ENCODE results near the gene CPO.

CPO gene
- total RNA-seq: 0 to 0.35 (median 0.17) reads per million in 3 donors

- Histone ChIP-seq H3K27ac (ENCODE audit: insufficient read depth, low read length, poor library complexity, severe bottlenecking) (no peak within 1 kb of the TSS), H3K9me3 (ENCODE audit: control insufficient read depth, low read length) (no peaks in the 10 kb centered on the region), H3K27me3 (replicated peaks; ENCODE audit: control insufficient read depth, insufficient read depth, low read length, poor library complexity, severe bottlenecking) (no peaks in the 10 kb centered on the region), H3K36me3 (ENCODE audit: control insufficient read depth, insufficient read depth, low read length) (no peaks in the 10 kb centered on the region), H3K4me3 (ENCODE audit: insufficient read depth, low read depth, low read length, poor library complexity, severe bottlenecking) (no peak within 1 kb of the TSS), H3K4me1 (ENCODE audit: control insufficient read depth, insufficient read depth, low read length, poor library complexity, severe bottlenecking) (no peaks in the 10 kb centered on the region)
- no peak for DNase-seq
These were observed at the start of gene CPO for GRCh38 chr2:206939340-206939739. Gene CPO, plus strand, starts transcription at chr2:206939518. Its CDS starts 82 bp downstream, at chr2:206939600.

- Histone ChIP-seq H3K4me3 (ENCODE audit: insufficient read depth, low read depth, low read length, poor library complexity, severe bottlenecking) (no peak overlapping the region), H3K4me1 (ENCODE audit: control insufficient read depth, insufficient read depth, low read length, poor library complexity, severe bottlenecking) (no peaks in the 10 kb centered on the region), H3K27me3 (replicated peaks; ENCODE audit: control insufficient read depth, insufficient read depth, low read length, poor library complexity, severe bottlenecking) (no peaks in the 10 kb centered on the region), H3K9me3 (ENCODE audit: control insufficient read depth, low read length) (no peaks in the 10 kb centered on the region), H3K36me3 (ENCODE audit: control insufficient read depth, insufficient read depth, low read length) (no peaks in the 10 kb centered on the region), H3K27ac (ENCODE audit: insufficient read depth, low read length, poor library complexity, severe bottlenecking) (no peak overlapping the region)
- no peak for DNase-seq
These were observed 49.1 kb upstream of the CPO start for GRCh38 chr2:206890179-206890578.

- Histone ChIP-seq H3K4me3 (ENCODE audit: insufficient read depth, low read depth, low read length, poor library complexity, severe bottlenecking) (no peak overlapping the region), H3K27me3 (replicated peaks; ENCODE audit: control insufficient read depth, insufficient read depth, low read length, poor library complexity, severe bottlenecking) (no peaks in the 10 kb centered on the region), H3K27ac (ENCODE audit: insufficient read depth, low read length, poor library complexity, severe bottlenecking) (no peak overlapping the region), H3K4me1 (ENCODE audit: control insufficient read depth, insufficient read depth, low read length, poor library complexity, severe bottlenecking) (no peaks in the 10 kb centered on the region), H3K36me3 (ENCODE audit: control insufficient read depth, insufficient read depth, low read length) (no peaks in the 10 kb centered on the region), H3K9me3 (ENCODE audit: control insufficient read depth, low read length) (no peaks in the 10 kb centered on the region)
- DNase-seq: no peak
These were observed 48.4 kb upstream of the CPO start for GRCh38 chr2:206890926-206891325.

- no peaks in the 10 kb centered on the region for H3K9me3 ChIP-seq (ENCODE audit: control insufficient read depth, low read length)
- no peaks in the 10 kb centered on the region for H3K27me3 ChIP-seq (replicated peaks; ENCODE audit: control insufficient read depth, insufficient read depth, low read length, poor library complexity, severe bottlenecking)
- H3K36me3 ChIP-seq (ENCODE audit: control insufficient read depth, insufficient read depth, low read length): no peaks in the 10 kb centered on the region
- H3K4me1 ChIP-seq (ENCODE audit: control insufficient read depth, insufficient read depth, low read length, poor library complexity, severe bottlenecking): no peaks in the 10 kb centered on the region
- no peak for DNase-seq
- H3K4me3 ChIP-seq (ENCODE audit: insufficient read depth, low read depth, low read length, poor library complexity, severe bottlenecking): no peak overlapping the region
- no peak overlapping the region for H3K27ac ChIP-seq (ENCODE audit: insufficient read depth, low read length, poor library complexity, severe bottlenecking)
These were observed 24.2 kb upstream of the CPO start for GRCh38 chr2:206915121-206915520.

GRCh38 chr2:206918263-206918662 is 21.1 kb upstream of the CPO start:
- Histone ChIP-seq H3K4me3 (ENCODE audit: insufficient read depth, low read depth, low read length, poor library complexity, severe bottlenecking) (no peak overlapping the region), H3K27ac (ENCODE audit: insufficient read depth, low read length, poor library complexity, severe bottlenecking) (no peak overlapping the region), H3K4me1 (ENCODE audit: control insufficient read depth, insufficient read depth, low read length, poor library complexity, severe bottlenecking) (no peaks in the 10 kb centered on the region), H3K27me3 (replicated peaks; ENCODE audit: control insufficient read depth, insufficient read depth, low read length, poor library complexity, severe bottlenecking) (no peaks in the 10 kb centered on the region), H3K9me3 (ENCODE audit: control insufficient read depth, low read length) (no peaks in the 10 kb centered on the region), H3K36me3 (ENCODE audit: control insufficient read depth, insufficient read depth, low read length) (no peaks in the 10 kb centered on the region)
- no peak for DNase-seq

- H3K27me3 ChIP-seq (replicated peaks; ENCODE audit: control insufficient read depth, insufficient read depth, low read length, poor library complexity, severe bottlenecking): no peaks in the 10 kb centered on the region
- H3K4me1 ChIP-seq (ENCODE audit: control insufficient read depth, insufficient read depth, low read length, poor library complexity, severe bottlenecking): no peaks in the 10 kb centered on the region
- DNase-seq: no peak
- H3K36me3 ChIP-seq (ENCODE audit: control insufficient read depth, insufficient read depth, low read length): no peaks in the 10 kb centered on the region
- H3K4me3 ChIP-seq (ENCODE audit: insufficient read depth, low read depth, low read length, poor library complexity, severe bottlenecking): no peak overlapping the region
- no peaks in the 10 kb centered on the region for H3K9me3 ChIP-seq (ENCODE audit: control insufficient read depth, low read length)
- no peak overlapping the region for H3K27ac ChIP-seq (ENCODE audit: insufficient read depth, low read length, poor library complexity, severe bottlenecking)
These were observed 19.0 kb upstream of the CPO start for GRCh38 chr2:206920310-206920709.

- Histone ChIP-seq H3K27ac (ENCODE audit: insufficient read depth, low read length, poor library complexity, severe bottlenecking) (no peak overlapping the region), H3K27me3 (replicated peaks; ENCODE audit: control insufficient read depth, insufficient read depth, low read length, poor library complexity, severe bottlenecking) (no peaks in the 10 kb centered on the region), H3K36me3 (ENCODE audit: control insufficient read depth, insufficient read depth, low read length) (no peaks in the 10 kb centered on the region), H3K4me3 (ENCODE audit: insufficient read depth, low read depth, low read length, poor library complexity, severe bottlenecking) (no peak overlapping the region), H3K9me3 (ENCODE audit: control insufficient read depth, low read length) (no peaks in the 10 kb centered on the region), H3K4me1 (ENCODE audit: control insufficient read depth, insufficient read depth, low read length, poor library complexity, severe bottlenecking) (no peaks in the 10 kb centered on the region)
- no peak for DNase-seq
These were observed 18.4 kb upstream of the CPO start for GRCh38 chr2:206920951-206921350.

GRCh38 chr2:206921529-206921928 is 17.8 kb upstream of the CPO start:
- no peaks in the 10 kb centered on the region for H3K36me3 ChIP-seq (ENCODE audit: control insufficient read depth, insufficient read depth, low read length)
- no peak overlapping the region for H3K4me3 ChIP-seq (ENCODE audit: insufficient read depth, low read depth, low read length, poor library complexity, severe bottlenecking)
- H3K9me3 ChIP-seq (ENCODE audit: control insufficient read depth, low read length): no peaks in the 10 kb centered on the region
- H3K4me1 ChIP-seq (ENCODE audit: control insufficient read depth, insufficient read depth, low read length, poor library complexity, severe bottlenecking): no peaks in the 10 kb centered on the region
- H3K27ac ChIP-seq (ENCODE audit: insufficient read depth, low read length, poor library complexity, severe bottlenecking): no peak overlapping the region
- DNase-seq: no peak
- no peaks in the 10 kb centered on the region for H3K27me3 ChIP-seq (replicated peaks; ENCODE audit: control insufficient read depth, insufficient read depth, low read length, poor library complexity, severe bottlenecking)

GRCh38 chr2:206935991-206936842 is 3.1 kb upstream of the CPO start:
- H3K36me3 ChIP-seq (ENCODE audit: control insufficient read depth, insufficient read depth, low read length): no peaks in the 10 kb centered on the region

GRCh38 chr2:206936843-206937230 is 2.5 kb upstream of the CPO start:
- H3K27ac ChIP-seq (ENCODE audit: insufficient read depth, low read length, poor library complexity, severe bottlenecking): no peak overlapping the region
- H3K27me3 ChIP-seq (replicated peaks; ENCODE audit: control insufficient read depth, insufficient read depth, low read length, poor library complexity, severe bottlenecking): no peaks in the 10 kb centered on the region
- H3K4me1 ChIP-seq (ENCODE audit: control insufficient read depth, insufficient read depth, low read length, poor library complexity, severe bottlenecking): no peaks in the 10 kb centered on the region
- H3K9me3 ChIP-seq (ENCODE audit: control insufficient read depth, low read length): no peaks in the 10 kb centered on the region
- H3K36me3 ChIP-seq (ENCODE audit: control insufficient read depth, insufficient read depth, low read length): no peaks in the 10 kb centered on the region
- no peak overlapping the region for H3K4me3 ChIP-seq (ENCODE audit: insufficient read depth, low read depth, low read length, poor library complexity, severe bottlenecking)
- no peak for DNase-seq

More at GRCh38 chr2:206935991-206936842, 3.1 kb upstream of the CPO start:
- H3K27me3 ChIP-seq (replicated peaks; ENCODE audit: control insufficient read depth, insufficient read depth, low read length, poor library complexity, severe bottlenecking): no peaks in the 10 kb centered on the region
- no peaks in the 10 kb centered on the region for H3K9me3 ChIP-seq (ENCODE audit: control insufficient read depth, low read length)
- DNase-seq: no peak
- H3K4me1 ChIP-seq (ENCODE audit: control insufficient read depth, insufficient read depth, low read length, poor library complexity, severe bottlenecking): no peaks in the 10 kb centered on the region
- no peak overlapping the region for H3K27ac ChIP-seq (ENCODE audit: insufficient read depth, low read length, poor library complexity, severe bottlenecking)
- H3K4me3 ChIP-seq (ENCODE audit: insufficient read depth, low read depth, low read length, poor library complexity, severe bottlenecking): no peak overlapping the region

Measured in effector memory CD4-positive, alpha-beta T cell (primary cell).